CD4-positive, alpha-beta memory T cell (primary cell): ENCODE results near the gene ZDHHC17. TPM values are rescaled to one million over a fixed set of nuclear protein-coding genes. Genes with fewer than 3 reads are reported as not detected.

Source experiments
- CTCF ChIA-PET: fragments of 350-600 bp; sonication (Branson Sonifier 250); formaldehyde crosslinking; loops from one replicate; lab custom pipeline; 2021; ENCODE audit warnings: inconsistent platforms; ENCODE audit not compliant: partially characterized antibody; lab: Charles Lee
- POLR2A ChIA-PET: fragments of 350-600 bp; sonication (Branson Sonifier 250); formaldehyde crosslinking; loops from one replicate; lab custom pipeline; 2021; ENCODE audit not compliant: partially characterized antibody; lab: Charles Lee
- DNase-seq, 5 donors: peaks; one replicate each; pipeline versions ENCODE4 v3.0.0 to v3.0.0-alpha.2; 2020 to 2022; ENCODE audit warnings: mixed read lengths in 1 of 5
- H3K27ac ChIP-seq: one replicate; pipeline ENCODE4 v1.7.0; 2013; ENCODE audit warnings: low read depth, low read length
- H3K27me3 ChIP-seq: 2 replicates; pipeline ENCODE4 v1.7.0; 2013; ENCODE audit warnings: mild to moderate bottlenecking, low read length, moderate library complexity; ENCODE audit not compliant: insufficient read depth
- H3K36me3 ChIP-seq: 2 replicates; pipeline ENCODE4 v1.7.0; 2013; ENCODE audit warnings: mild to moderate bottlenecking, low read length, moderate library complexity; ENCODE audit not compliant: insufficient read depth
- H3K4me1 ChIP-seq: 2 replicates; pipeline ENCODE4 v1.7.0; 2013; ENCODE audit warnings: mild to moderate bottlenecking, low read length, moderate library complexity; ENCODE audit not compliant: insufficient read depth
- H3K4me3 ChIP-seq, 2 donors: one replicate each; pipeline ENCODE4 v1.7.0; 2013; ENCODE audit warnings: low read length in 2 of 2, mild to moderate bottlenecking in 1 of 2
- H3K9me3 ChIP-seq, 2 donors: one replicate each; pipeline ENCODE4 v1.7.0; 2013; ENCODE audit warnings: low read length in 2 of 2, control low read depth in 1 of 2; ENCODE audit not compliant: control insufficient read depth in 1 of 2
- H3K27ac Mint-ChIP-seq, 7 donors: one replicate each; pipeline ENCODE4 v1.8.0; 2020 to 2021; ENCODE audit warnings: mixed read lengths in 7 of 7, mild to moderate bottlenecking in 6 of 7, inconsistent platforms in 3 of 7, moderate library complexity in 3 of 7
- H3K27me3 Mint-ChIP-seq, 2 donors: one replicate each; pipeline ENCODE4 v1.8.0; 2020 to 2021; ENCODE audit warnings: mixed read lengths in 2 of 2
- H3K36me3 Mint-ChIP-seq, 2 donors: one replicate each; pipeline ENCODE4 v1.8.0; 2020 to 2021; ENCODE audit warnings: mixed read lengths in 2 of 2, inconsistent platforms in 1 of 2, mild to moderate bottlenecking in 1 of 2
- H3K4me1 Mint-ChIP-seq, 4 donors: one replicate each; pipeline ENCODE4 v1.8.0; 2020 to 2021; ENCODE audit warnings: mixed read lengths in 4 of 4, mild to moderate bottlenecking in 1 of 4
- H3K4me3 Mint-ChIP-seq, 8 donors: one replicate each; pipeline ENCODE4 v1.8.0; 2020 to 2021; ENCODE audit warnings: mixed read lengths in 8 of 8, mild to moderate bottlenecking in 7 of 8, moderate library complexity in 6 of 8, inconsistent platforms in 3 of 8
- H3K9me3 Mint-ChIP-seq, 8 donors: one replicate each; pipeline ENCODE4 v1.8.0; 2020 to 2021; ENCODE audit warnings: mixed read lengths in 8 of 8, mild to moderate bottlenecking in 5 of 8, inconsistent platforms in 3 of 8, moderate library complexity in 1 of 8
- intact Hi-C: fragments of 100-400 bp; cut with micrococcal nuclease; formaldehyde crosslinking; loops from one replicate; pipeline ENCODE4 v1.15.1; 2023
- polyA plus RNA-seq, 2 donors: library from polyadenylated mRNA; unstranded; fragments of 300-500 nt; fragmentation: Illumina TruSeq; gene quantifications; one replicate each; pipeline ENCODE4 v1.2.3, GENCODE V29; 2021
- total RNA-seq, 2 experiments: library from RNA; stranded (reverse); gene quantifications; one replicate each; pipeline ENCODE4 v1.2.3, GENCODE V29; 2021

The ZDHHC17 gene
- total and polyA plus RNA-seq, 4 experiments from 2014 or later, result 9.4 to 52.9 (median 32.6) TPM

DNA sequence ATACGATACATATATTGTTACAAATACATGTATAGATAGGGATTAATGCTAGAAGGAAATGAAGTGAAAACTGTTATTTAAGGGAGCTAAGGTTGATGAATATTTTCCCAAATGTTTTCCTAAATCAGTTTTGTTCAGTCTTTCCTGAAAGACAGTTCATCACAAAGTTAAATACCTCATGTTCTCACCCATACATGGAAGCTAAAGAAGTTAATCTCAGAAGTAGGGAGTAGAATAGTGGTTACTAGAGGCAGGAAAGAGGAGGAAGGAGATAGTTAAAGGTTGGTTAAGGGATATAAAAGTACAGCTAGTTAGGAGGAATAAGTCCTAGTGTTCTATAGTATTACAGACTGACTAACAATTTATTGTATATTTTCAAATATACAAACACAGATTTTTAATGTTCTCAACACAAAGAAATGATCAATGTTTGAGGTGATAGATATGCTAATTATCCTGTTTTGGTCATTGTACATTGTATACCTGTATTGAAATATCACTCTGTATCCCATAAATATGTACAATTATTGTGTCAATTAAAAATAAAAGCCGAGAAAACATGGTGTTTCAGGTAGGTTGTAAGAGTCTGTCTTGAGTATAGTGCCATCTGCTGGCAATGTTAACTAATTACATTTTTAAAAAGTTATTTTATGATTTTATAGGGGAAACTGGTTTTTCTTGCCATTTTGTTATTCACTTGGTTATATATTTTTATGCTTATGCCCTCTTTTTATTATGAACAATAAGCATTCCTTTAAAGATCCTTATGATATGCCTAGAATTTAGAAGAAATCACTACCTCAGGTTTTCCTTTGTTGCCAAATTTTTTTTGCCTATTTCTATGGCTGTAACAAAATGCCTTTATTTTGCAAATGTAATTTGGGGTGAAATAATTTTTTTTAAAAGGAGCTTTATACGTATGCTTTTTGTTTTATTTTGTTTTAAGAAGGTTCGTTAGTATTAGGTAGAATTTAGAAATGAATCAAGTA, 26.9 kb downstream of the ZDHHC17 start:
- no peaks in the 10 kb centered on the region for H3K9me3 ChIP-seq
- H3K4me3 Mint-ChIP-seq, result no peak overlapping the region
- no peaks in the 10 kb centered on the region for H3K27me3 ChIP-seq
- H3K4me1 ChIP-seq, result peaks cover 6% of the 10 kb centered on the region
- H3K4me3 ChIP-seq, result no peak overlapping the region
- peaks cover 16 to 40% (median 23%) of the 10 kb centered on the region in 4 donors for H3K4me1 Mint-ChIP-seq
- peaks cover 1 to 4% of the 10 kb centered on the region in 2 donors for H3K36me3 Mint-ChIP-seq
- no peaks in the 10 kb centered on the region for H3K27me3 Mint-ChIP-seq
- intact Hi-C loops, result loop anchor here (1.0 to 2.0 kb wide), 4 partner anchors 26 to 220 kb away; partner anchors contain the start of gene ZDHHC17
- peak overlapping the region in 5 of 7 donors; percentile 2 to 75 (median 30) for H3K27ac Mint-ChIP-seq
- no peak overlapping the region for H3K27ac ChIP-seq
- CTCF ChIA-PET, result interaction anchor here (0.7 to 10.2 kb wide), 27 partner anchors 9 to 220 kb away, joined by 3 to 155 read pairs (median 4); no protein-coding TSS in a partner anchor
- peaks cover 0 to 5% (median 0%) of the 10 kb centered on the region in 8 donors for H3K9me3 Mint-ChIP-seq
- peak in 4 of 5 donors; percentile 45 to 57 (median 48) for DNase-seq
- POLR2A ChIA-PET, result interaction anchor here (1.5 to 1.6 kb wide), 2 partner anchors 28 to 169 kb away, joined by 3 read pairs; no protein-coding TSS in a partner anchor
- H3K36me3 ChIP-seq, result no peaks in the 10 kb centered on the region

DNA sequence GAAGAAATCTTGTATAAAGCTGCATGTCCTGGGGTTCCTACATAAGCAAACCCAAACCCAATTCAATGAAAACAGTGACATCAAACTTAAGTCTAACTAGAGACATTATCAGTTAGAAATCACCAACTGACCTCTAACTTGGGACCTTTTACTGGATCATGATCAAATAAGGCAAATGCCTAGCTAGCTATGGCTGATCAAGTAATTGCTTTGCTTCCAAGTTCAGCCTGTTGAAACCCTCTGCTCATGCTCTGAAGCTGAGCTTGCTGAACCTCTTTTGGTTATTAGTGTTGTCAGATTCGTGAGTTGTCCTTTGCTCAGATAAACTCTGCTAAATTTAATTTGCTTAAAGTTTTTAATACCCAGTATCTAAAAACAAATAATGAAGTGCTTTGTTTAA, 28.9 kb downstream of the ZDHHC17 start:
- no peaks in the 10 kb centered on the region for H3K9me3 ChIP-seq
- ChIA-PET CTCF (interaction anchor here (0.7 to 10.2 kb wide), 8 partner anchors 11 to 218 kb away, joined by 3 to 155 read pairs (median 6); partner anchors contain the start of gene ZDHHC17), POLR2A (no interaction called here)
- intact Hi-C loops, result no loop called here
- no peak overlapping the region for H3K4me3 ChIP-seq
- peaks cover 6% of the 10 kb centered on the region for H3K4me1 ChIP-seq
- DNase-seq, result no peak
- H3K27me3 ChIP-seq, result no peaks in the 10 kb centered on the region
- H3K27ac ChIP-seq, result no peak overlapping the region
- Mint-ChIP-seq H3K27me3 (no peaks in the 10 kb centered on the region), H3K36me3 (peaks cover under 1 to 2% of the 10 kb centered on the region in 2 donors), H3K4me3 (no peak overlapping the region), H3K9me3 (no peaks in the 10 kb centered on the region), H3K4me1 (peaks cover 17 to 28% (median 22%) of the 10 kb centered on the region in 4 donors), H3K27ac (no peak overlapping the region)
- no peaks in the 10 kb centered on the region for H3K36me3 ChIP-seq

DNA sequence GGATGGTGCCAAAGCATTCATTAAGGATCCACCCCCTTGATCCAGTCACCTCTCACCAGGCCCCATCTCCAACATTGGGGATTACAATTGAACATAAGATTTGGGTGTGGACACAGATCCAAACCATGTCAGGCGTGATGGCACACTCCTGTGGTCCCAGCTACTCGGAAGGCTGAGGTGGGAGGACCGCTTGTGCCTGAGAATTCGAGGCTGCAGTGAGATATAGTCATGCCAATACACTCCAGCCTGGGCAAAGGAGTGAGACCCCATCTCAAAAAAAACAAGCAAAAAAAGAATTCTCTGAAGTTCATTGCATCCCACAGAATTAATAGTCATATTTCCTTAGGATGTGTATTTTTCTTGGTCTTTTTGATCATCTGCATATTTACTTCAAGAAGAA, 34.9 kb downstream of the ZDHHC17 start:
- Mint-ChIP-seq H3K9me3 (peaks cover 0 to 14% (median 6%) of the 10 kb centered on the region in 8 donors), H3K4me3 (no peak overlapping the region), H3K27me3 (no peaks in the 10 kb centered on the region), H3K36me3 (peaks cover 47 to 49% of the 10 kb centered on the region in 2 donors), H3K27ac (no peak overlapping the region), H3K4me1 (peaks cover 10 to 28% (median 18%) of the 10 kb centered on the region in 4 donors)
- no peaks in the 10 kb centered on the region for H3K27me3 ChIP-seq
- H3K27ac ChIP-seq, result no peak overlapping the region
- intact Hi-C loops, result no loop called here
- ChIA-PET POLR2A (no interaction called here), CTCF (interaction anchor here (3.2 kb wide), 1 partner anchor 8 kb away, joined by 12 read pairs; no protein-coding TSS in a partner anchor)
- H3K4me1 ChIP-seq, result peaks cover 2% of the 10 kb centered on the region
- no peak for DNase-seq
- no peaks in the 10 kb centered on the region for H3K36me3 ChIP-seq
- no peaks in the 10 kb centered on the region for H3K9me3 ChIP-seq
- no peak overlapping the region for H3K4me3 ChIP-seq

DNA sequence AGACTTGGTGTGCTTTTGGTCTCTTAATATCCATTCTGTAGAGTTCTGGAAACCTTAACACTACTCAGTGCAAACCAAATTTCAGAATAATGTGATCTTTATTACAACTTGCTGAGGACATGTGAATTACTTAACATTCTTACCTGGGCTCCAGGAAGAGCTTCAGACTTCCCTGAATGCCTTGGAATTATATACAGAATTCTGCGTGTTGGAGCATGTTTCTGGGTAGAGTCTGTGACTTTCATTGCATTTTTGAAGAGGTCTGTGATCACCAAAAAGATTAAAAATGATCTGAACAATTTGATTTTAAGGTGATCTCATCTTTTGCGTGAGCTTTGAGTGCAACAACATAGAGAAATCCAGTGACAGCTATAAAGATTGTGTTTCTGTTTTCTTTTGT, 35.4 kb downstream of the ZDHHC17 start:
- Mint-ChIP-seq H3K27ac (no peak overlapping the region), H3K9me3 (peaks cover 0 to 14% (median 6%) of the 10 kb centered on the region in 8 donors), H3K36me3 (peaks cover 51 to 52% of the 10 kb centered on the region in 2 donors), H3K4me3 (no peak overlapping the region), H3K27me3 (no peaks in the 10 kb centered on the region), H3K4me1 (peaks cover 10 to 33% (median 18%) of the 10 kb centered on the region in 4 donors)
- POLR2A ChIA-PET, result no interaction called here
- H3K9me3 ChIP-seq, result no peaks in the 10 kb centered on the region
- H3K36me3 ChIP-seq, result no peaks in the 10 kb centered on the region
- CTCF ChIA-PET, result interaction anchor here (3.2 kb wide), 1 partner anchor 8 kb away, joined by 12 read pairs; no protein-coding TSS in a partner anchor
- no peaks in the 10 kb centered on the region for H3K27me3 ChIP-seq
- no peak for DNase-seq
- H3K27ac ChIP-seq, result no peak overlapping the region
- H3K4me3 ChIP-seq, result no peak overlapping the region
- peaks cover 7% of the 10 kb centered on the region for H3K4me1 ChIP-seq
- intact Hi-C loops, result no loop called here

DNA sequence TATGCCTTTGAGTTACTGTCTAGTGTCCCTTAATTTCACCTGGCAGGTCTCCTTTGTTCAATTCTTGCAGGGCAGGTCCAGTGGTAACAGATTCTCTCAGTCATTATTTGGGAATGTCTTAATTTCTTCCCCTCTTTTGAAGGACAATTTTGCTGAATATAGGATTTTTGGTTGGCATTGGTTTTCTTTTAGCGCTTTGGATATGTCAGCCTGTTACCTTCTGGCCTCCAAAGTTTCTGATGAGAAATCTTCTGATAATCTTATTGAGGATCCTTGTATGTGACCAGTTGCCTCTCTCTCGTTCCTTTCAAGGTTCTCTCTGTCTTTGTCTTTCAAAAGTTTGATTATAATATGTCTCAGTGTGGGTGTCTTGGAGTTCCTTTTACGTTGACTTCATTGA, 38.1 kb downstream of the ZDHHC17 start:
- peaks cover 7% of the 10 kb centered on the region for H3K4me1 ChIP-seq
- no peaks in the 10 kb centered on the region for H3K27me3 Mint-ChIP-seq
- H3K4me3 Mint-ChIP-seq, result no peak overlapping the region
- H3K27ac ChIP-seq, result no peak overlapping the region
- H3K27me3 ChIP-seq, result no peaks in the 10 kb centered on the region
- intact Hi-C loops, result no loop called here
- POLR2A ChIA-PET, result no interaction called here
- CTCF ChIA-PET, result interaction anchor here (1.2 to 1.7 kb wide), 2 partner anchors 12 to 181 kb away, joined by 3 to 6 read pairs; no protein-coding TSS in a partner anchor
- H3K27ac Mint-ChIP-seq, result no peak overlapping the region
- peaks cover 53 to 66% of the 10 kb centered on the region in 2 donors for H3K36me3 Mint-ChIP-seq
- DNase-seq, result no peak
- H3K9me3 Mint-ChIP-seq, result peaks cover 0 to 14% (median 6%) of the 10 kb centered on the region in 8 donors
- no peaks in the 10 kb centered on the region for H3K9me3 ChIP-seq
- H3K4me3 ChIP-seq, result no peak overlapping the region
- H3K36me3 ChIP-seq, result peaks cover 10% of the 10 kb centered on the region
- peaks cover 4 to 23% (median 12%) of the 10 kb centered on the region in 4 donors for H3K4me1 Mint-ChIP-seq

DNA sequence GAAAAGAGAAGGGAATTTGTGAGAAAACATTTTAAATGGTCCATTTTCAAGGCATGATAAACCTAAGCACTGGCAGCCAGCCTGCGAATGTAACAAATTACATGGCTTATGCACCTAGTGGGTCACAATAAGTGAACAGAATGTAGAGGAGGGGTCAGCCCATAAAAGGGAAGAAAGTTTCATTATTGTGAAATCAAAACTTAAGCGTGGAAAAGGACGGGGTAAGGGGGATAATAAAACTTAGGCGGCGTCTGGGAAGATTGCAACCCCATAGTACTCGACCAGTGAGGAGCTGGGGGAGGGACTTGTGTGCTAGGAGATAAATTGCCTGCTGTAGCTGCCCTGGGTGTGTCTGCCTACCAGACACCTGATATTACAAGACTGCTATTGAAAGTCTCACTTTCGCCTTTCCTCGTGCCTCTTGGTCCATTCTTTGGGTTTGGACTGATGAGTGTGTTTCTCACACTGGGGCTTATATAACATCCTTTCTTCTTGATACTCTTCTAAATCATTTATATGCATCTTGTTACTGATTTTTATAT, 40.6 kb downstream of the ZDHHC17 start:
- ChIA-PET POLR2A (no interaction called here), CTCF (interaction anchor here (2.4 kb wide), 1 partner anchor 12 kb away, joined by 7 read pairs; no protein-coding TSS in a partner anchor)
- no peaks in the 10 kb centered on the region for H3K9me3 ChIP-seq
- no peak overlapping the region for H3K27ac ChIP-seq
- H3K4me1 ChIP-seq, result peaks cover 7% of the 10 kb centered on the region
- DNase-seq, result no peak
- H3K4me1 Mint-ChIP-seq, result peaks cover 0 to 17% (median 5%) of the 10 kb centered on the region in 4 donors
- no peaks in the 10 kb centered on the region for H3K27me3 ChIP-seq
- intact Hi-C loops, result no loop called here
- peaks cover 0 to 14% (median 6%) of the 10 kb centered on the region in 8 donors for H3K9me3 Mint-ChIP-seq
- H3K4me3 ChIP-seq, result no peak overlapping the region
- peaks cover 10% of the 10 kb centered on the region for H3K36me3 ChIP-seq
- peaks cover 41 to 57% of the 10 kb centered on the region in 2 donors for H3K36me3 Mint-ChIP-seq
- H3K27ac Mint-ChIP-seq, result peak overlapping the region in 2 of 7 donors; percentile 17 to 44
- no peaks in the 10 kb centered on the region for H3K27me3 Mint-ChIP-seq
- no peak overlapping the region for H3K4me3 Mint-ChIP-seq
